ENCODE results near the gene ADAMTSL1.

The ADAMTSL1 gene

DNA sequence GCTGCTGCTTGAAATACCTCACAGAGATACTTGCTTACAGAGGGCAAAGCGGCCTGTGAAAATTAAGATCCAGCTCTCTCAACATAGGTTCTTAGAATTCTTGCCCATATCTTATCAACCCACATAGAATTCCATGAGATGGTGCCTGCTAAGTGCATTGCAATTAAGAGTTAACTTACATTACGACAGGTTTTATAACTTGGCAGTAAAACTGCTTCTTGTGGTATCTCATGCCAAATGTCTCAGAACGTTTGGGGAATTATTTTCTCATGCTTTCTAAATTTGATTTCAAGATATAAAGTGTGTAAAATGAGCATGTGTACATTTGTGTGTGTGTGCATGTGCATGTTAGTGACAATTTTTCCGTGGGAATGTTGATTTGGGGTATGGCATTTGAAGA, 297.8 kb downstream of the ADAMTSL1 start:
- TF ChIP-seq WT1 (tag by site-specific recombination; IDR thresholded peaks at IDR 0.05): no peak
- no peak for TF ChIP-seq ZNF600 (tag by site-specific recombination; IDR thresholded peaks at IDR 0.05)
- TF ChIP-seq, protein P1, sequence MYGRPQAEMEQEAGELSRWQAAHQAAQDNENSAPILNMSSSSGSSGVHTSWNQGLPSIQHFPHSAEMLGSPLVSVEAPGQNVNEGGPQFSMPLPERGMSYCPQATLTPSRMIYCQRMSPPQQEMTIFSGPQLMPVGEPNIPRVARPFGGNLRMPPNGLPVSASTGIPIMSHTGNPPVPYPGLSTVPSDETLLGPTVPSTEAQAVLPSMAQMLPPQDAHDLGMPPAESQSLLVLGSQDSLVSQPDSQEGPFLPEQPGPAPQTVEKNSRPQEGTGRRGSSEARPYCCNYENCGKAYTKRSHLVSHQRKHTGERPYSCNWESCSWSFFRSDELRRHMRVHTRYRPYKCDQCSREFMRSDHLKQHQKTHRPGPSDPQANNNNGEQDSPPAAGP (tag by site-specific recombination; IDR thresholded peaks at IDR 0.05): no peak
- TF ChIP-seq, protein P2, sequence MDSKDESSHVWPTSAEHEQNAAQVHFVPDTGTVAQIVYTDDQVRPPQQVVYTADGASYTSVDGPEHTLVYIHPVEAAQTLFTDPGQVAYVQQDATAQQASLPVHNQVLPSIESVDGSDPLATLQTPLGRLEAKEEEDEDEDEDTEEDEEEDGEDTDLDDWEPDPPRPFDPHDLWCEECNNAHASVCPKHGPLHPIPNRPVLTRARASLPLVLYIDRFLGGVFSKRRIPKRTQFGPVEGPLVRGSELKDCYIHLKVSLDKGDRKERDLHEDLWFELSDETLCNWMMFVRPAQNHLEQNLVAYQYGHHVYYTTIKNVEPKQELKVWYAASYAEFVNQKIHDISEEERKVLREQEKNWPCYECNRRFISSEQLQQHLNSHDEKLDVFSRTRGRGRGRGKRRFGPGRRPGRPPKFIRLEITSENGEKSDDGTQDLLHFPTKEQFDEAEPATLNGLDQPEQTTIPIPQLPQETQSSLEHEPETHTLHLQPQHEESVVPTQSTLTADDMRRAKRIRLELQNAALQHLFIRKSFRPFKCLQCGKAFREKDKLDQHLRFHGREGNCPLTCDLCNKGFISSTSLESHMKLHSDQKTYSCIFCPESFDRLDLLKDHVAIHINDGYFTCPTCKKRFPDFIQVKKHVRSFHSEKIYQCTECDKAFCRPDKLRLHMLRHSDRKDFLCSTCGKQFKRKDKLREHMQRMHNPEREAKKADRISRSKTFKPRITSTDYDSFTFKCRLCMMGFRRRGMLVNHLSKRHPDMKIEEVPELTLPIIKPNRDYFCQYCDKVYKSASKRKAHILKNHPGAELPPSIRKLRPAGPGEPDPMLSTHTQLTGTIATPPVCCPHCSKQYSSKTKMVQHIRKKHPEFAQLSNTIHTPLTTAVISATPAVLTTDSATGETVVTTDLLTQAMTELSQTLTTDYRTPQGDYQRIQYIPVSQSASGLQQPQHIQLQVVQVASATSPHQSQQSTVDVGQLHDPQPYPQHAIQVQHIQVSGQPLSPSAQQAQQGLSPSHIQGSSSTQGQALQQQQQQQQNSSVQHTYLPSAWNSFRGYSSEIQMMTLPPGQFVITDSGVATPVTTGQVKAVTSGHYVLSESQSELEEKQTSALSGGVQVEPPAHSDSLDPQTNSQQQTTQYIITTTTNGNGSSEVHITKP (tag by site-specific recombination; IDR thresholded peaks at IDR 0.05): no peak
- no peak for TF ChIP-seq ZNF747 (tag by site-specific recombination; IDR thresholded peaks at IDR 0.05)
- TF ChIP-seq SALL2 (tag by site-specific recombination; IDR thresholded peaks at IDR 0.05; ENCODE audit: borderline replicate concordance): no peak
- TF ChIP-seq ZNF114 (tag by site-specific recombination; IDR thresholded peaks at IDR 0.05): no peak
- TF ChIP-seq ZNF521 (tag by site-specific recombination; IDR thresholded peaks at IDR 0.05): no peak
- no peak for TF ChIP-seq ZNF701 (tag by site-specific recombination; IDR thresholded peaks at IDR 0.05)
- TF ChIP-seq ZFP3 (tag by site-specific recombination; IDR thresholded peaks at IDR 0.05; ENCODE audit: low read depth): no peak
- no peak for TF ChIP-seq ZNF138 (tag by site-specific recombination; IDR thresholded peaks at IDR 0.05; ENCODE audit: borderline replicate concordance)
- no peak for TF ChIP-seq ZBTB21 (tag by site-specific recombination; IDR thresholded peaks at IDR 0.05)
- TF ChIP-seq ZNF132 (tag by site-specific recombination; IDR thresholded peaks at IDR 0.05; ENCODE audit: borderline replicate concordance): no peak
- TF ChIP-seq ZNF19 (tag by site-specific recombination; IDR thresholded peaks at IDR 0.05; ENCODE audit: low read depth): no peak
- TF ChIP-seq, protein P3, sequence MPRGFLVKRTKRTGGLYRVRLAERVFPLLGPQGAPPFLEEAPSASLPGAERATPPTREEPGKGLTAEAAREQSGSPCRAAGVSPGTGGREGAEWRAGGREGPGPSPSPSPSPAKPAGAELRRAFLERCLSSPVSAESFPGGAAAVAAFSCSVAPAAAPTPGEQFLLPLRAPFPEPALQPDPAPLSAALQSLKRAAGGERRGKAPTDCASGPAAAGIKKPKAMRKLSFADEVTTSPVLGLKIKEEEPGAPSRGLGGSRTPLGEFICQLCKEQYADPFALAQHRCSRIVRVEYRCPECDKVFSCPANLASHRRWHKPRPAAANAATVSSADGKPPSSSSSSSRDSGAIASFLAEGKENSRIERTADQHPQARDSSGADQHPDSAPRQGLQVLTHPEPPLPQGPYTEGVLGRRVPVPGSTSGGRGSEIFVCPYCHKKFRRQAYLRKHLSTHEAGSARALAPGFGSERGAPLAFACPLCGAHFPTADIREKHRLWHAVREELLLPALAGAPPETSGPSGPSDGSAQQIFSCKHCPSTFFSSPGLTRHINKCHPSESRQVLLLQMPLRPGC (tag by site-specific recombination; IDR thresholded peaks at IDR 0.05): no peak
- TF ChIP-seq YY2 (tag by site-specific recombination; IDR thresholded peaks at IDR 0.05): no peak
- no peak for TF ChIP-seq ZNF184 (tag by site-specific recombination; IDR thresholded peaks at IDR 0.05)
- TF ChIP-seq, protein P4, sequence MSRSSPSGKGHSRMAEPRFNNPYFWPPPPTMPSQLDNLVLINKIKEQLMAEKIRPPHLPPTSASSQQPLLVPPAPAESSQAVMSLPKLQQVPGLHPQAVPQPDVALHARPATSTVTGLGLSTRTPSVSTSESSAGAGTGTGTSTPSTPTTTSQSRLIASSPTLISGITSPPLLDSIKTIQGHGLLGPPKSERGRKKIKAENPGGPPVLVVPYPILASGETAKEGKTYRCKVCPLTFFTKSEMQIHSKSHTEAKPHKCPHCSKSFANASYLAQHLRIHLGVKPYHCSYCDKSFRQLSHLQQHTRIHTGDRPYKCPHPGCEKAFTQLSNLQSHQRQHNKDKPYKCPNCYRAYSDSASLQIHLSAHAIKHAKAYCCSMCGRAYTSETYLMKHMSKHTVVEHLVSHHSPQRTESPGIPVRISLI (tag by site-specific recombination; IDR thresholded peaks at IDR 0.05): no peak
- TF ChIP-seq ZNF10 (tag by site-specific recombination; IDR thresholded peaks at IDR 0.05): no peak
- Histone ChIP-seq H3K4me3 (ENCODE audit: low read depth, low read length) (no peak overlapping the region), H3K4me1 (ENCODE audit: control insufficient read depth, insufficient read depth, low read length) (no peaks in the 10 kb centered on the region), H3K36me3 (ENCODE audit: control insufficient read depth in 2 of 2, insufficient read depth in 1 of 2, low read length in 2 of 2) (no peaks in the 10 kb centered on the region), H3K27ac (ENCODE audit: extremely low read depth, low read depth, low read length) (no peak overlapping the region), H3K9me3 (ENCODE audit: control insufficient read depth, insufficient read depth, low read depth, low read length) (no peaks in the 10 kb centered on the region)
- CTCF ChIA-PET: no interaction called here
- POLR2A ChIA-PET: no interaction called here

DNA sequence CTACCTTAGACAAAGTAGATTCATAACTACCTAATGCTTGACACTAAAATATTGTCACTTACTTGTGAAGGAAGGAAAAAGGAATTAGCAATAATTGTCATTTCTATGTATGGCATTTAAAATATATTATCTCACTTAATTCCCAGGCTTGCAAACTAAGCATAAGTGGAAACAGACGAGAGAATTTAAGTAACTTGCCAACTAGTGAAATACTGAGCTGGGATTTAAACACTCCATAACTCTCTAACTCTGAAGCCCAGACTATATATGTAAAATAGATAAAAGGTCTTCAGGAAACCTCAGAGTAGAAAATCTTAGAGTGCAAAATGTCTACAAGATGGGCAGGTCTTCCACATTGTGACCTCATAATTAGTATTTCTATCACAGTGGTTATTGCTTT, 301.3 kb downstream of the ADAMTSL1 start:
- CTCF ChIA-PET: no interaction called here
- Histone ChIP-seq H3K36me3 (ENCODE audit: control insufficient read depth in 2 of 2, insufficient read depth in 1 of 2, low read length in 2 of 2) (no peaks in the 10 kb centered on the region), H3K9me3 (ENCODE audit: control insufficient read depth, insufficient read depth, low read depth, low read length) (no peaks in the 10 kb centered on the region), H3K4me1 (ENCODE audit: control insufficient read depth, insufficient read depth, low read length) (no peaks in the 10 kb centered on the region), H3K4me3 (ENCODE audit: low read depth, low read length) (no peak overlapping the region), H3K27ac (ENCODE audit: extremely low read depth, low read depth, low read length) (no peak overlapping the region)
- POLR2A ChIA-PET: no interaction called here
- TF ChIP-seq KLF9 (tag by site-specific recombination; IDR thresholded peaks at IDR 0.05; ENCODE audit: low read depth) (no peak), ZNF658 (tag by site-specific recombination; IDR thresholded peaks at IDR 0.05) (no peak), ZNF707 (tag by site-specific recombination; IDR thresholded peaks at IDR 0.05) (no peak), SCRT1 (tag by site-specific recombination; IDR thresholded peaks at IDR 0.05; ENCODE audit: borderline replicate concordance) (no peak), ZNF174 (tag by site-specific recombination; IDR thresholded peaks at IDR 0.05) (no peak), ZNF248 (tag by site-specific recombination; IDR thresholded peaks at IDR 0.05) (no peak), ZNF677 (tag by site-specific recombination; IDR thresholded peaks at IDR 0.05) (no peak), ZNF624 (tag by site-specific recombination; IDR thresholded peaks at IDR 0.05) (no peak), ZNF157 (tag by site-specific recombination; IDR thresholded peaks at IDR 0.05) (no peak)
- TF ChIP-seq, protein P5, sequence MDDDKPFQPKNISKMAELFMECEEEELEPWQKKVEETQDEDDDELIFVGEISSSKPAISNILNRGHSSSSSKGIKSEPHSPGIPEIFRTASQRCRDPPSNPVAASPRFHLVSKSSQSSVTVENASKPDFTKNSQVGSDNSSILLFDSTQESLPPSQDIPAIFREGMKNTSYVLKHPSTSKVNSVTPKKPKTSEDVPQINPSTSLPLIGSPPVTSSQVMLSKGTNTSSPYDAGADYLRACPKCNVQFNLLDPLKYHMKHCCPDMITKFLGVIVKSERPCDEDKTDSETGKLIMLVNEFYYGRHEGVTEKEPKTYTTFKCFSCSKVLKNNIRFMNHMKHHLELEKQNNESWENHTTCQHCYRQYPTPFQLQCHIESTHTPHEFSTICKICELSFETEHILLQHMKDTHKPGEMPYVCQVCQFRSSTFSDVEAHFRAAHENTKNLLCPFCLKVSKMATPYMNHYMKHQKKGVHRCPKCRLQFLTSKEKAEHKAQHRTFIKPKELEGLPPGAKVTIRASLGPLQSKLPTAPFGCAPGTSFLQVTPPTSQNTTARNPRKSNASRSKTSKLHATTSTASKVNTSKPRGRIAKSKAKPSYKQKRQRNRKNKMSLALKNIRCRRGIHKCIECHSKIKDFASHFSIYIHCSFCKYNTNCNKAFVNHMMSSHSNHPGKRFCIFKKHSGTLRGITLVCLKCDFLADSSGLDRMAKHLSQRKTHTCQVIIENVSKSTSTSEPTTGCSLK (tag by site-specific recombination; IDR thresholded peaks at IDR 0.05): no peak
